Esophagus squamous epithelium (tissue), 4 donors: Measurements from ENCODE around the gene LCOR.

ENCODE experiments used
- POLR2A ChIP-seq, 4 donors: fragments of 450-650 bp; IDR thresholded peaks; one replicate each; pipeline ENCODE4 v1.6.1; 2017; ENCODE audit warnings: antibody characterized with exemption in 4 of 4, mild to moderate bottlenecking in 4 of 4, moderate library complexity in 3 of 4
- TF ChIP-seq, protein P1 (sequence below), 6 experiments: fragments of 450-650 bp in 4 of 6; fragments of 200-600 bp in 2 of 6; sonication (generic) in 2 of 6; IDR thresholded peaks; one replicate each; pipeline ENCODE4 v1.5.1; 2016 to 2019; ENCODE audit warnings: antibody characterized with exemption in 6 of 6, mild to moderate bottlenecking in 4 of 6, moderate library complexity in 4 of 6

DNA sequence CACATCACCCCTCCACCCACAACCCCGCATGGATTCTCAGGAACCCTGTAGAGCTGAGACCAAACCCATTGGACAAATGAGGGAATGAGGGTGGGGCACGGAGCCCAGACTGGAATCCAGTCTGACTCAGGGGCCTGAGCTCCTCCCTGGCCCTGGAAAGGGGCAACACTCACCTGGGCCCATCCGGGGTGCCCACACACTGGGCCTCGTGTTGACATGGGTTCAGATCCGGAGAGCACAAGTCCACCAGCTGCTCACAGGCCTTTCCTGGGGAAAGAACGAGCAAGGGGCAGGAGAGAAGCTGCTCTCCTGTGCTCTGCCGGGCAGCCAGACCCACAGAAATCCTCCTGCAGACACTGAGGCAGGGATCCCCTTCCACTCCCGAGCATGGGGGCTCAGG, 181.5 kb downstream of the LCOR start:
- TF ChIP-seq, protein P1, sequence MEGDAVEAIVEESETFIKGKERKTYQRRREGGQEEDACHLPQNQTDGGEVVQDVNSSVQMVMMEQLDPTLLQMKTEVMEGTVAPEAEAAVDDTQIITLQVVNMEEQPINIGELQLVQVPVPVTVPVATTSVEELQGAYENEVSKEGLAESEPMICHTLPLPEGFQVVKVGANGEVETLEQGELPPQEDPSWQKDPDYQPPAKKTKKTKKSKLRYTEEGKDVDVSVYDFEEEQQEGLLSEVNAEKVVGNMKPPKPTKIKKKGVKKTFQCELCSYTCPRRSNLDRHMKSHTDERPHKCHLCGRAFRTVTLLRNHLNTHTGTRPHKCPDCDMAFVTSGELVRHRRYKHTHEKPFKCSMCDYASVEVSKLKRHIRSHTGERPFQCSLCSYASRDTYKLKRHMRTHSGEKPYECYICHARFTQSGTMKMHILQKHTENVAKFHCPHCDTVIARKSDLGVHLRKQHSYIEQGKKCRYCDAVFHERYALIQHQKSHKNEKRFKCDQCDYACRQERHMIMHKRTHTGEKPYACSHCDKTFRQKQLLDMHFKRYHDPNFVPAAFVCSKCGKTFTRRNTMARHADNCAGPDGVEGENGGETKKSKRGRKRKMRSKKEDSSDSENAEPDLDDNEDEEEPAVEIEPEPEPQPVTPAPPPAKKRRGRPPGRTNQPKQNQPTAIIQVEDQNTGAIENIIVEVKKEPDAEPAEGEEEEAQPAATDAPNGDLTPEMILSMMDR (IDR thresholded peaks at IDR 0.05): no peak
- no peak for TF ChIP-seq POLR2A (IDR thresholded peaks at IDR 0.05)
